ENCODE data around the gene NOC3L.
"Not testable (repeated sequence)": the region's sequence is repeated elsewhere in the genome, so short reads cannot be mapped to it uniquely, and the experiment has no call there.

Gene NOC3L, protein sequence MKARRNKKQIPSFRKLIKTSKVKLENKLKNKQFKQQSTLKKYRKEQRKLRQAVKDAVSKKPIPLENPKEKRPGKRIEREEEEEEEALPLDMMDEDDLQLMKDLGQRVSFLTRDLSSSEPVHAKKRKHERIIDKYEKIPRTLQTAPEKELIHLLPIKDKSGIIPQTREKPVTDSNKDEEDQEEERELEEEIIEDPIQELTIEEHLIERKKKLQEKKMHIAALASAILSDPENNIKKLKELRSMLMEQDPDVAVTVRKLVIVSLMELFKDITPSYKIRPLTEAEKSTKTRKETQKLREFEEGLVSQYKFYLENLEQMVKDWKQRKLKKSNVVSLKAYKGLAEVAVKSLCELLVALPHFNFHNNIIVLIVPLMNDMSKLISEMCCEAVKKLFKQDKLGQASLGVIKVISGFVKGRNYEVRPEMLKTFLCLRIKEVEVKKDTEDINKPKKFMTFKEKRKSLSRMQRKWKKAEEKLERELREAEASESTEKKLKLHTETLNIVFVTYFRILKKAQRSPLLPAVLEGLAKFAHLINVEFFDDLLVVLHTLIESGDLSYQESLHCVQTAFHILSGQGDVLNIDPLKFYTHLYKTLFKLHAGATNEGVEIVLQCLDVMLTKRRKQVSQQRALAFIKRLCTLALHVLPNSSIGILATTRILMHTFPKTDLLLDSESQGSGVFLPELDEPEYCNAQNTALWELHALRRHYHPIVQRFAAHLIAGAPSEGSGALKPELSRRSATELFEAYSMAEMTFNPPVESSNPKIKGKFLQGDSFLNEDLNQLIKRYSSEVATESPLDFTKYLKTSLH

DNA sequence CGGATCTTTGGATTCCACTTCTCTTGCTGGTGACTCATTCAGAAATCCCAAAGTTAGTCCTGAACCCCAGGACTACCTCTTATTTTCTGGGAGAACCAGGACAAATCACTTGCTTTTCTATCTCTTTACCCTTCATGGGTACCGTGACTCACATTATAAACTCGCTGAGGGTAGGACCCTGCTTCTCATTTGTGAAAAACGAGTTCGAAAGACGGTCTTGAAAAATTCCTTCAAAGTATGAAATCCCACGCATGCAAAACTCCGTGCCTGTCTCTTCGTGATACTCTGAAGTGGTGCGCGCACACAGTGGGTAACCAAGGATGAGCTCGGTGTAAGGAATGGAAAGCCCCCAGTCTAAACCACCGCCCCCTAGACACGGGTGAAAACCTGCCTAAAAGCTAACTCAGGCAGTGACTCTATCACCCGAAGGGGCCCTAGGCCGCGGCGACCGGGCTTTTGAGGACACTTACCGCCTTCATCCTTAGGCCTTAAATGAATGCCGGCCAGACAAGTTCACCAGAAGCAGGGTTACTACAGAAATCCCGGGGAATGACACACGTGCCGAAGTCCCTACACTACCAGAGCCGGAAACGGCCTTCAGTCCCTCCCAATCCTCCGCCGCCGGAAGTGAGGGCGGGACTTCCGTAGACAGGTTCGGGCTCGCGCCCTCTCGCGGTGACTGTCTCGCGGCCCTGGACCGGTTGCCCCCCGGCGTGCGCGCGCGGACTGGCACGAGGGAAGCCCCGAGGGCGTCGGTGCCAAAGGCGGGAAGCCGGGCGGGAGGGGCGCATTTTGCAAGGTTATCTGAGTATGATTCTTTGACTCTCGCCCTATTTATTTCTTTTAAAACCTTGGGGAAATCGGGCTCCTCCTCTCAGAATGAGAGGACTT, at the start of gene NOC3L:
Gene NOC3L (minus strand): TSS at position 580 of the 891 bp plus-strand sequence. CDS start 101 bp downstream, at position 479.
- DNase-seq = peak; percentile 85

DNA sequence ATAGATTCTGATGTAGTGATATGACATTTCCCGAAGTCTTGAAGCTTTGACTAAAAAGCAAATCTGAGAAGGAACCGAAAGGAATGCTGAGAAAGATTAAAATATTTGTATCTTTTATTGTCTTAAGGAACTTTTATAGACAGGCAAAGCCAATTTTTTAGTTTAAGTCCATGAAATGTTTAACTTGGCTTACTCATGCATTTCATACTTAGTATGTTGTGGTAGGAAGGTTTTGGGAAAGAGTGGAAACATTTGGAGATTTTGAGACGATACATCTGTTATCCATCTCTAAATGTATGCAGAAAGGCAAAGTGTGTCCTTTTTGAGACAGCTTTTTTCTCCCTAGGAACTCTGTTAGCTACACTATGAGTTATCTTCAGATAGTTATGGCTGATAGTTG, 49.7 kb upstream of the NOC3L start:
- DNase-seq = no peak

DNA sequence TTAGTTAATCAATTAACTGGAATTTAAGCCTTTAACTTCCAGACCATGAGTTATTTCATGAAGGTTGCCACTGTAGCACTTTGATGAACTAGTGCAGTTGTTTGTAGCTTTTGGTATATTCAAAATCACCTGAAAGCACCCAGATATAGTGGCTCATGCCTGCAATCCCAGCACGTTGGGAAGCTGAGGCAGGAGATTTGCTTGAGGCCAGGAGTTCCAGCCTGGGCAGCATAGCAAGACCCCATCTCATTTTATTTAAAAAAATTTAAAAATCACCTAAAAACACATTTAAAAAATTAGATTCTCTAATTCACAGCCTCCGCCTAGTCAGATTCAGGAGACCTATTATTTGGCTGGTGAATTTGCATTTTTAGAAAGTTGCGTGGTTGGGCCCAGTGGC, 48.6 kb upstream of the NOC3L start:
- DNase-seq = no peak

DNA sequence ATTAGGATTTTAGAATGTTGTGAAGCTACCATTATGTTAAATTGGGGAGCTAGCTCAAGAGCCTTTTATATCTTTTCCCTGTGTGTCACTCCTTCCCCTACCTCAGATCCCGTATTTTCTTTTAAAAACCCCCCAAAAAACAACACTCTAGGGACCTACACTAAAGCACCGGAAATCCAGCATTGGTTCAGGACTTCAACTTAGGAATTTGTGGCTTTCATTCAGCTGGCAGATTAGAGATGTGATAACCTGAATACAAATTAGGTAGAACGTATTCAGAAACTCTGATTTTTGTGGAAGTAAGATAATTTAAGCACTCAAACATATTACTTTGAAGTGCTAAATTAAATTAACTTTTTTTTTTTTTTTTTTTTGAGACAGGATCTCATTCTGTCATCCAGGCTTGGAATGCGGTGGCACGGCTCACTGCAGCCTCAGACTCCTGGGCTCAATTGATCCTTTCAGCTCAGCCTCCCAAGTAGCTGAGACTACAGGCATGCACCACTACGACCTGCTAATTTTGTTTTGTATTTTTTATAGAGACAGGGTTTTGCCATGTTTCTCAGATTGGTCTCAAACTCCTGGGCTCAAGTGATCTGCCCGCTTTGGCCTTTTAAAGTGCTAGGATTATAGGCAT, 46.4 kb upstream of the NOC3L start:
- no peak for DNase-seq

DNA sequence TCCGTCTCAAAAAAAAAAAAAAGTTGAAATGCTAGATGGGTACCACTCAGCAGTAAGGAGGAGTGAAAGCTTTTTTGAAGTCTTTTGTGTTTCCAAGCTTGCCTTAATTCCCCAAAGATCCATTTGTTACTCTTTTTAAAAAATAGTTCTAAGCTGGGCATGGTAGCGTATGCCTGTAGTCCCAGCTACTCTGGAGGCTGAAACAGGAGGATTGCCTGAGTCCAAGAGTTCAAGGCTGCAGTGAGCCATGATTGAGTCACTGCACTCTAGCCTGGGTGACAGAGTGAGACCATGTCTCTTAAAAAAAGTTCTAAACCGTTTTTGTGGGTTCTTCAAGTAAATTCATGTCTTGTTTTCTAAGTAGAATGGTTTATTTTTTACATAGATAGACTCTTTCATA, 44.9 kb upstream of the NOC3L start:
- DNase-seq = no peak

DNA sequence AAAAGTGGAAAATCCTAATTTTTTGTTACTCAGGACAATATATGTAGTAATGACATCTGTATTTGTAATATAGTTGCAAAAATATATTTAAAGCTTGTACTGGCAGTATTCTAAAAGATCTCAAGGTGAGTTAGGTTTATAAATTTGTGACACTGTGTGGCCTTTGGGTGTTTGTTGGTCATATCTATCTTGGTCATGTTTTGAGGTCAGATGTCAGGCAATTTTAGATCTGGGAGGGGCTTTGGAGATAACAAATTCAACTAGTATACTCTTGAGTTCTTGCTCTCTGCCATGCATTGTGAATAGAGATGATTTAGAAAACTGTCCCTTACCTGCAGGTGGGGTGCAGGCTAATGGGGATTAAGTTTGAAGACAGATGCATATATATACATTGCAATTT, 42.7 kb upstream of the NOC3L start:
- DNase-seq = no peak

DNA sequence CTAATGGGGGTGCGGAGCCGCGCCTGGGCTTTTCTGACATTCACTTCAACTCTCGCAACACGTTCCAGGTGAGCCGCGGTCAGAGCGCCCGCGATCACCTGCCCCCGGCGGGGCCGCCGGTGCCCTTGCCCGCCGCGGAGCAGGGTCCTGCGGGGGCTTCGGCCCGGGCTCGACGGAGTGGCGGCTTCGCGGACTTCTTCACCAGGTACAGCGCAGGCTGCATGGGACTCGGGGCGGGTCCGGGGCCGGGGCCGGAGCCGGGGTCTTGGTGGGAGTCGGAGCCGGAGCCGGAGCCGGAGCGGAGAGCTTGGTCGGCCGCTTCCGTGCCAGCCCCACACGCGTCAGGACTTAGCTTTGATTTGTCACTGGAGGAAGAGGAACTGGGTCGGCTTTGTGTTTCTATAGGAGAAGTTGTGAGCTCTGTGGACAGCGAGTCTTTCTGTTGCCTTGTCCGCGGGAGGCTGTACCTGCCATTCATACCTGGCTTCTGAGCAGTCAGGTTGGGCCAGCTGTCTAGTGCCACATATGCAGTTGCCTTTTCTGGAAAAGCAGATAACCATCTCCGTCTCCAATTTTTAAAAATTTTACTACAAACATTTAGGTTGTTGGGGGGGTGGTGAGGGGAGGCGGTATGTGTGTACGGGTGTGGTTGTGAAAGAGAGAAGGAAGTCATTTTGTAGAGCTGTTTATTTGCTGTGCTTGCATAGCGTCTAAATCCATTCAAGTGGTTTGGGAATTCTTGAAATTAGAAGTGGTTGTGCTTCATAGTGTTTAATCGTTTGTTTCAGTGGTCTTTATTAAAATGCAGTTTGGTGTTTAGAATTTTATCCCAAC, 40.9 kb upstream of the NOC3L start:
- no peak for DNase-seq

DNA sequence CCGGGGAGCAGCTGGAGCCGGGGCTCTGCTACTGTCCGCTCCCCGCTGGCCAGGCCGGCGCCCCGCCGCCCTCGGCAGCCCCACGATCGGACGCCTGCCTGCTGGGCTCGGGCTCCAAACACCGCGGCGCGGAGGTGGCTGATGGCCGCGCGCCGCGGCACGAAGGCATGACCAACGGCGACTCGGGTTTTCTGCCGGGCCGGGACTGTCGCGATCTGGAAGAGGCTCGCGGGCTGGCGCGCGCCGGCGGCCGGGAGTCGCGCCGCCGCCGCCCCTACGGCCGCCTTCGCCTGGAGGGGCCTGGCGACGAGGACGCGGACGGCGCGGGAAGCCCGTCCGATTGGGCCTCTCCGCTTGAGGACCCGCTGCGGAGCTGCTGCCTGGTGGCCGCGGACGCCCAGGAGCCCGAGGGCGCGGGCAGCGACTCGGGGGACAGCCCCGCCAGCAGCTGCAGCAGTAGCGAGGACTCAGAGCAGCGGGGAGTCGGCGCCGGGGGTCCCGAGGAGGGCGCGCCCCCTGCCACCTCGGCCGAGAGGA, 40.2 kb upstream of the NOC3L start:
- DNase-seq = no peak

DNA sequence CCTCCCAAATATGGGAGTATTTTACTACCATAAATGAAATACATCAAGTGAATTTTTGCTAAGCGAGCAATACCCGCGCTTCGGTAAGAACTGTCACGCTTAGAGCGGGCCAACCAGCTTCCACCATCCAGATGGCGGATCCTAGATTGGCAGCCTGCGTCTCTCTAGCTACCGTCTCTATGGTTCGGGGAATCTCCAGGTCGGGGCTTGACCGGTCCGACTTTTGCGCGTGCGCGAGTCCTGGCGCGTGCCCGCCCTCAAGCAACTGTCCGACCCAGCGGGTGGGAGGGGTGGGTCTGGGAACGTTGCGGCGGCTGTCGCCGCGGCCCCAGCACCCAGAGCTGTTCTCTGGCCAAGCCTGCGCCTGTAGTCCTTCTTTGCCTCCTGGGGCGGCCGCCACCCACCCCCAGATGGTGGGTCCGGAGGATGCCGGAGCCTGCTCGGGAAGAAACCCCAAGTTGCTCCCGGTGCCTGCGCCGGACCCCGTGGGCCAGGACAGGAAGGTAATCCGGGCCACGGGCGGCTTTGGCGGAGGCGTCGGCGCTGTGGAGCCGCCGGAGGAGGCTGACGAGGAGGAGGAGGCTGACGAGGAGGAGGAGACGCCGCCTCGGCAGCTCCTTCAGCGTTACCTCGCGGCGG, 39.6 kb upstream of the NOC3L start, which contains the start of gene TBC1D12:
Gene TBC1D12 (plus strand): TSS at position 338 of the 639 bp plus-strand sequence. CDS start 73 bp downstream, at position 411.
- peak; percentile 73 for DNase-seq

DNA sequence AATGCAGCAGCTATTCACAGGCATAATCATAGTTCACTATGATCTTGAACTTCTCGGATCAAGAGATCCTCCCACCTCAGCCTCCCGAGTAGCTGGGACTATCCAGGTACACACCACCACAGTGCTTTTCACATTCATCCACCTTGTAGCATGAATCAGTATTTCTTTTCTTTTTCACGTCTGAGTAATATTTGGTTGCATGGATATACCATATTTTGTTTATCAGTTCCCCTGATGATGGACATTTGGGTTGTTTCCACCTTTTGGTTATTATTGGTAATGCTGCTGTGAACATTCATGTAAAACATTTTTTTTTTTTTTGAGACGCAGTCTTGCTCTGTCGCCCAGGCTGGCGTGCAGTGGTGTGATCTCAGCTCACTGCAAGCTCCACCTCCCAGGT, 36.0 kb upstream of the NOC3L start:
- DNase-seq = no peak

DNA sequence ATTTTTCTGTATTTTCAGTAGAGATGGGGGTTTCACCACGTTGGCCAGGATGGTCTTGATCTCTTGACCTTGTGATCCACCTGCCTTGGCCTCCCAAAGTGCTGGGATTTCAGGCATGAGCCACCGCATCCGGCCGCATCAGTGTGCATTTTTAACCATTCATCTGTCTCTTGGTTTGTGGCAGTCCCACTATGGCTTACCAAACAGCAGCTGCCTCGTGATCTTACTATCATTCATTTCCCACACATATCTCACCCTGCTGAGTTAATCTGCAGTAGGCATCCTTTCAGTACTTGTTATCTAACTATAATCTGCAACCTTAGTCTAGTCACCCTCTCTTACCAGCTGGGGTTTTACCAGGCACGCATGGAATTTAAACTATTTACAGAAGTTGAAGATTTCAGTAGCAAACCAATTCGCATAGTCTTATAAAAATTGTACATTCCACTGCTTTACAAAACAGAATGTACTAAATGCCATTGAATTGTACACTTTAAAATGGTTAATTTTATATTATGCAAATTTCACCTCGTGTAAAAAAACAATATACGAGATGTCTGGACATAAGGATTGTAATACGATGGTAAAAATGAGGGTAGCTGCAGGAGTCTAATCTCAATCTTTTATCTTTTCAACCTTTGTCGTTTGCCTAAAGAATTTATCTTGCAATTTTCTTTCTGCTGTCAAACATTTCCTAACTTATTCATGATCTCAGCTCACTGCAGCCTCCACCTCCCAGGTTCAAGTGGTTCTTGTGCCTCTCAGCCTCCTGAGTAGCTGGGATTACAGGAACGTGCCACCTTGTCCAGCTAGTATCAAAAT, 35.0 kb upstream of the NOC3L start:
- DNase-seq = no peak

DNA sequence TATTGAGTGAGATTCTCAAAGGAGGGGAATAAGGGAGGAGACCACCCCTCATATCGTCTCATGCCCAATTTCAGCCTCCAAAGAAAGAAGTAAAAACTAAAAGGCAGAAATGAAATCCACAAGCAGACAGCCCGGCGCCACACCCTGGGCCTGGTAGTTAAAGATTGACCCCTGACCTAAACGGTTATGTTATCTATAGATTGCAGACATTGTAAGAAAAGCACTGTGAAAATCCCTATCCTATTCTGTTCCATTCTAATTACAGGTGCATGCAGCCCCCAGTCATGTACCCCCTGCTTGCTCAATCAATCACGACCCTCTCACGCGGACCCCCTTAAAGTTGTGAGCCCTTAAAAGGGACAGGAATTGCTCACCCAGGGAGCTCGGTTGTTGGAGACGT, 29.4 kb upstream of the NOC3L start:
- not testable (repeated sequence) for DNase-seq

DNA sequence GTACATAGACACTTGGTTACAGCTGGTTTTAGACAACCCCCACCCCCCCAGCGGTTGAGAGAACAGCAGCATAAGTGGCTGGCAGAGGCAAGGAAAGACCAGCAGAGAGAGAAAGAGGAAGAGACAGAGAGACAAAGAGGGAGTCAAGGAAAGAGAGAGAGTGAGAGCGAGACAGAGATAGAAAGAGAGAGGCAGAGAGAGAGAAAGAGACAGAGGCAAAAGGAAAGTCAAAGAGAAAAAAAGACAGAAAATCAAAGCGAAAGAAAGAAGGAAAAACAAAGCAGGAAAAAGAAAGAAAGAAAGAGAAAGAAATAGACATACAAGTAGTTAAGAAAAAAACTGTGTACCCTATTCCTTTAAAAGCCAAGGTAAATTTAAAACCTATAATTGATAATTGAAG, 23.0 kb upstream of the NOC3L start:
- DNase-seq = not testable (repeated sequence)

DNA sequence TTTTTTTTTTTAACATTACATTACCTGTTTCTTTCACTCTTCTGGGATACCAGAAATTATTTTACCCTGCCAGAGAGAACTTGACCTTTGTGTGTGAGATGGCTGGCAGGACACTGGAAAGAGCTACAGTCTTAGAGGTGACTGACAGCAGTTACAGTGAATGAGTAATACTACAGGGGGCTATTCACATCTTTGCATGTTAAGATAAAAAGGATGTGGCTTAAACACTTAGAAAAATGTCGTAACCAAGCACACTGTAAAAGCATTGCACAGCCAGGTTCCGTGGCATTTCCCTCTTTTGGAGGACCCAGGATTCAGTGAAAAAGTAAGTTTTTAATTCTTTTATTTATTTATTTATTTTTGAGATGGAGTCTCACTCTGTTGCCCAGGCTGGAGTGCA, 20.8 kb upstream of the NOC3L start:
- no peak for DNase-seq

DNA sequence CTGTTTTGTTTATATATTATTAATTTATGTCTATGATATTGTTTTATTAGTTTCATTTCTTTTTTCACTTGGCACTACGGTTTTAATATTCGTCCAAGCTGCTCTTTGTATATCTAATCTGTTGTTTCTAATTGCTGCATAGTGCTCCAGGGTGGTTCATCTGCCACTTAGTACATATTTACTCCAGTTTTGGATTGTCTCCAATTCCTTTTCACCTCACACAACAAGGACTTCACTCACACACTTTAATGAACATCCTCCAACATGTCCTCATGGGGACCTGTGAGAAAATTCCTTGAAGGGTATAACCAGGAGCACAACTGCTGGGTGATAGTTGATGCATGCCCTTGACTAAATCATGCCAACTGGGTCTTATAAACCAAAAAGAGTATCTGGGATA, 14.1 kb upstream of the NOC3L start:
- DNase-seq = no peak

DNA sequence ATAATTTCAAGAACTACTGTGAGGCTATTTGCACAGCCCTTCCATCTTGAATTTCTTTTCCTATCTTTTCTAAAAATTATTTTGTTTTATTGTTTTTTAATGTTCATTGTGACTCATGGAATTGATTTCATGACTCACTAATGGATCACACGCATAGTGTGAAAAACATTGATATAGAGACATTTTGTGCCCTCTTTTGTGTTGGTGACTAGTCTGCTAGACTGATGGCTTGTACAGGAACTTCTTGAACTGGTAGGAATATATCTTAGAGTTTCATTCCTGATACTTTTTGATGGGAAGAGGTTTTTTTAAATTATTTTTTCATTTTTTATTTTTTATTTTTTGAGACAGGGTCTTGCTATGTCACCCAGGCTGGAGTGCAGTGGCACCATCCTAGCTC, 12.6 kb upstream of the NOC3L start:
- DNase-seq = no peak

DNA sequence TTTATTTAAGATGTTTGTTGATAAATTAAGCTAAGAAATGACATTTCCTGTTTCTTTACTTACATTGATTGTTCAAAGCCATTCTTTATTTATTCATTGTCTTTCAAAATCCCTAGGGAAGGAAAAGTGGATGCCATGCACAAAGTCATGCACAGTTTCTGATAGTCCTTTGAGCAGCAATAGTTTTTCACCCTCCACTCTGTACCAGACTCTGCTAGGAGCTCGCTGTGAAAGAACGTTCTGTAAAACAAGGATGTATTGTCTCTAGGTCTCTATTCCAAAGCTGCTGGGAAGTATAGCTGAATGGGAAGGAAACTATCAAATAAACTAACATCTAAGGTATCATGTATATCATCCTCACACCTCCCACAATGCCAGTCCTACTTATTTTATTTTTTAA, 7.8 kb upstream of the NOC3L start:
- DNase-seq = no peak

DNA sequence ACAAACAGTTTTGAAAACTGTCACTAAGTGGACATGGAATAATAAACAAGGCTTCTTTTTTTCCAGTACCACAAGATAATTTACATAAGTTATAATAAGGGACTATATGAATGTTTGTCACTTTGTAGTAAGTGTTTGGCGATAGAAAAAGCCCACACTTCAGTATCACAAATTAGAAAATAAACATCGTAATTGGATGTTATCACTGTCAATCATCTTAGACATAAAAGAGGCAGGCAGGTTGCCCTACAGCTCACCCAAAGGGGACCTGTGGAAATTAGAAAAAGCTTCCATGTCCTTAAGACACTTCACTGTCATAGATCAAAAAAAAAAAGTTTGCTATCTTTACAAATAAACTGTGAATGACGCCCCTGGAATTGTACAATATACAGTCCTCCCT, 3.6 kb upstream of the NOC3L start:
- DNase-seq = no peak

DNA sequence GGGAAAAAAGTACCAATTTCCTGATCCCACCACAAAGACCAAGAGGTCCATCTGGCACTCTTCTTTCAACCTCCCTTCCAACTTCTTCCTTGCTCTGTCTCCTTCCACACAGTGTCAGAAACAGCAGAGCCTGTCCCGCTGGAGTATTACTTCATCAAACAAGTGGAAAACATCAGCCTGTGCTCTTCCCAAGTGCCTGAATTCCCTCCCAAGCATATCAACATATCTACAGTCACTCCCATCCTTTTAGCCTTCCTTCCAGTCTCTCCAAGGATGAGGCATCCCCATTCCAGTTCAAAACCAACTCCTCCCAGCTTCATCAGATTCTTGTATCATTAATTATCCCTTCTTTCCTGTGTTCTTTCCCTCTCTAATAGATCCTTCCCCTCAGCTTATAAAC, 1.7 kb upstream of the NOC3L start:
- no peak for DNase-seq

DNA sequence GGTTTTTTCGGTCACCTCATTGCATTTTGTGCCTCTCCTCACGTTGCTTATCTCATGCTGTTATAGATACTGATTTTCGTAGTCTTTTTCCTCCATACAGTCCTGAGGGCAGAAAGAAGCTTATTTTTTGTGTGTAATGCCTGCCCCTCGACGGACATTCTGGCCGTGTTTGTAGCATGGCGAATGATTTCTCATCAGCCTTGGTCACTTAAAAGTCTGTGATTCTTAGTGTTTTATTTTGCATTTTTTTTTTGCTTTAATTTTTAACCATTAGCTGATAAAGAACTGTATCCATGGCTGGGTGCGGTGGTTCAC, 469 bp upstream of the NOC3L start:
- no peak for DNase-seq

Measured in GOT3 (cell line).